Measurements from ENCODE around the gene TMEM229A. TPM values are rescaled to one million over a fixed set of nuclear protein-coding genes. Genes with fewer than 3 reads are reported as not detected.

The TMEM229A gene
- total and polyA plus RNA-seq, 9 of the 15 experiments (the other 6 are each of a cell fraction or from before 2014, with no cell fraction given): not detected

DNA sequence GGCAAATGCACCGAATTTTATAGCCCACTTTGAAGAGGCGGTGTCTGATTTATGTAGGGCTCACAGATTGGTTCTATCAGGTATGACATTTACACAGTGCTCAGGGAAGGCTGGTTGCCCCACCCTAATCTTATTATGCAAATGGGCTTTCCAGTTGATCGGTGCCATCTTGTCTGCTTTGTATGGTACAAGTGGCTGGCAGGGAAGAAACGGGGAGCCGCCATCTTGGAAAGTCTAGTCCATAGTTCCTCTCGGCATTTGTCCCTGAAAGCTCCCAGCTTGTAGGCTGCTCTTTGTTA is 36.6 kb downstream of the TMEM229A start:
- 4% methylated on average over 6 of the region's 6 CpGs for WGBS (ENCODE audit: insufficient coverage, low coverage, missing lambda C conversion rate)
- ATAC-seq (peak; percentile 44), DNase-seq (ENCODE audit: extremely low read depth in 1 of 4, low spot score in 3 of 4) (no peak), FAIRE-seq (no peak)
- POLR2A ChIA-PET: no interaction called here
- H3K4me3 ChIP-seq: no peak overlapping the region
- H2AFZ ChIP-seq (ENCODE audit: low read depth, low read length): peak overlapping the region; percentile 2; the same call in 1 of the 2 replicates
- H3K36me3 ChIP-seq (ENCODE audit: control insufficient read depth, insufficient read depth, low read length): no peaks in the 10 kb centered on the region
- H3K9me1 ChIP-seq (ENCODE audit: control insufficient read depth, insufficient read depth, low read length): no peaks in the 10 kb centered on the region
- no peak overlapping the region for H3K27ac ChIP-seq (ENCODE audit: extremely low read depth, low read depth, low read length)
- no peaks in the 10 kb centered on the region; a peak in 1 of 5 replicates for H3K4me1 ChIP-seq (replicated peaks in 1 of 2; ENCODE audit: control insufficient read depth in 2 of 2, insufficient read depth in 2 of 2, low read length in 2 of 2)
- no peak overlapping the region for H3K4me2 ChIP-seq (ENCODE audit: insufficient read depth, low read length)
- H4K20me1 ChIP-seq (replicated peaks; ENCODE audit: control insufficient read depth, insufficient read depth, low read length): no peaks in the 10 kb centered on the region
- intact Hi-C loops (cut with micrococcal nuclease) (no loop called here), in situ Hi-C loops (cut with MboI) (no loop called here)
- no peaks in the 10 kb centered on the region for H3K27me3 ChIP-seq (ENCODE audit: control insufficient read depth in 2 of 2, insufficient read depth in 2 of 2, low read length in 2 of 2)
- no TSS peak for BruUV-seq (replicated peaks)
- CTCF ChIA-PET (ENCODE audit: low intra/inter-chr PET ratio): no interaction called here
- no peaks in the 10 kb centered on the region for H3K9me3 ChIP-seq (replicated peaks; ENCODE audit: control insufficient read depth, insufficient read depth, low read depth, low read length)
- no peaks in the 10 kb centered on the region for H3K79me2 ChIP-seq (ENCODE audit: control insufficient read depth, insufficient read depth, low read length)
- no peak overlapping the region for H3K9ac ChIP-seq (ENCODE audit: insufficient read depth in 1 of 2, low read depth in 2 of 2, low read length in 2 of 2)
- TF ChIP-seq DMBX1 (CRISPR knock-in tag; IDR thresholded peaks at IDR 0.05; ENCODE audit: borderline replicate concordance) (no peak), ZNF175 (CRISPR knock-in tag; IDR thresholded peaks at IDR 0.05; ENCODE audit: low read depth) (peak; percentile 85), FOXK2 (conservative IDR thresholded peaks at IDR 0.05 in 1 of 2, IDR thresholded peaks at IDR 0.05 in 1 of 2; ENCODE audit: low read depth in 2 of 2) (no peak), NFE2L1 (tag; IDR thresholded peaks at IDR 0.05; ENCODE audit: borderline replicate concordance, low read depth) (no peak), YY1 (IDR thresholded peaks at IDR 0.05; ENCODE audit: borderline replicate concordance in 1 of 3, control insufficient read depth in 1 of 3, extremely low read depth in 1 of 3, insufficient read depth in 3 of 3, insufficient read length in 1 of 3, insufficient replicate concordance in 2 of 3, low read depth in 1 of 3, low read length in 2 of 3) (peak in 1 of 3 experiments; percentile 45), SMAD3 (CRISPR knock-in tag; conservative IDR thresholded peaks at IDR 0.05) (peak; percentile 76; the same call in 1 of the 2 replicates), POLR2H (tag; IDR thresholded peaks at IDR 0.05; ENCODE audit: low read depth) (0 out of 2 replicates have a peak, but pooled peaks have one; percentile 5), ZNF79 (CRISPR knock-in tag; IDR thresholded peaks at IDR 0.05; ENCODE audit: low read depth) (peak; percentile 47; the same call in 1 of the 2 replicates), ZNF644 (tag; IDR thresholded peaks at IDR 0.05; ENCODE audit: low read depth) (peak; percentile 55; the same call in 1 of the 2 replicates), CREB5 (CRISPR knock-in tag; IDR thresholded peaks at IDR 0.05) (0 out of 2 replicates have a peak, but pooled peaks have one; percentile 41), PURB (CRISPR knock-in tag; IDR thresholded peaks at IDR 0.05; ENCODE audit: low read depth) (no peak), ZNF589 (CRISPR knock-in tag; IDR thresholded peaks at IDR 0.05; ENCODE audit: low read depth) (0 out of 2 replicates have a peak, but pooled peaks have one; percentile 18), ZNF639 (CRISPR knock-in tag; conservative IDR thresholded peaks at IDR 0.05 in 1 of 2, IDR thresholded peaks at IDR 0.05 in 1 of 2) (peak in 1 of 2 experiments; percentile 41; a peak in 1 of 4 replicates)
- TF ChIP-seq, protein P1, sequence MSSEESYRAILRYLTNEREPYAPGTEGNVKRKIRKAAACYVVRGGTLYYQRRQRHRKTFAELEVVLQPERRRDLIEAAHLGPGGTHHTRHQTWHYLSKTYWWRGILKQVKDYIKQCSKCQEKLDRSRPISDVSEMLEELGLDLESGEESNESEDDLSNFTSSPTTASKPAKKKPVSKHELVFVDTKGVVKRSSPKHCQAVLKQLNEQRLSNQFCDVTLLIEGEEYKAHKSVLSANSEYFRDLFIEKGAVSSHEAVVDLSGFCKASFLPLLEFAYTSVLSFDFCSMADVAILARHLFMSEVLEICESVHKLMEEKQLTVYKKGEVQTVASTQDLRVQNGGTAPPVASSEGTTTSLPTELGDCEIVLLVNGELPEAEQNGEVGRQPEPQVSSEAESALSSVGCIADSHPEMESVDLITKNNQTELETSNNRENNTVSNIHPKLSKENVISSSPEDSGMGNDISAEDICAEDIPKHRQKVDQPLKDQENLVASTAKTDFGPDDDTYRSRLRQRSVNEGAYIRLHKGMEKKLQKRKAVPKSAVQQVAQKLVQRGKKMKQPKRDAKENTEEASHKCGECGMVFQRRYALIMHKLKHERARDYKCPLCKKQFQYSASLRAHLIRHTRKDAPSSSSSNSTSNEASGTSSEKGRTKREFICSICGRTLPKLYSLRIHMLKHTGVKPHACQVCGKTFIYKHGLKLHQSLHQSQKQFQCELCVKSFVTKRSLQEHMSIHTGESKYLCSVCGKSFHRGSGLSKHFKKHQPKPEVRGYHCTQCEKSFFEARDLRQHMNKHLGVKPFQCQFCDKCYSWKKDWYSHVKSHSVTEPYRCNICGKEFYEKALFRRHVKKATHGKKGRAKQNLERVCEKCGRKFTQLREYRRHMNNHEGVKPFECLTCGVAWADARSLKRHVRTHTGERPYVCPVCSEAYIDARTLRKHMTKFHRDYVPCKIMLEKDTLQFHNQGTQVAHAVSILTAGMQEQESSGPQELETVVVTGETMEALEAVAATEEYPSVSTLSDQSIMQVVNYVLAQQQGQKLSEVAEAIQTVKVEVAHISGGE (CRISPR knock-in tag; IDR thresholded peaks at IDR 0.05): peak in 1 of 3 experiments; percentile 71; a peak in 1 of 6 replicates
